Adrenal gland (tissue), 19 donors: ENCODE data around the gene GRIA3. TPM values are rescaled to one million over a fixed set of nuclear protein-coding genes. Genes with fewer than 3 reads are reported as not detected.
A peak's percentile ranks its signal among the peaks of the same experiment; 100 is the strongest.

ENCODE experiments used
- DNase-seq, 7 donors: peaks; one replicate each; pipeline ENCODE4 v3.0.0-alpha.2; 2019 to 2020
- H3K27ac ChIP-seq, 5 donors: fragments of 200-600 bp; sonication (generic) in 4 of 5; 1 replicate in 3 of 5; 2 replicates in 2 of 5; pipeline versions ENCODE4 v1.5.1 to v1.8.0; 2016 to 2020; ENCODE audit warnings: mild to moderate bottlenecking in 1 of 5
- H3K27me3 ChIP-seq: fragments of 200-600 bp; 2 replicates; pipeline ENCODE4 v1.8.0; 2021
- H3K36me3 ChIP-seq, 2 donors: fragments of 200-600 bp; replicated peaks in 1 of 2; 1 replicate in 1 of 2; 2 replicates in 1 of 2; pipeline versions ENCODE4 v1.5.1 to v1.8.0; 2018 to 2022
- H3K4me1 ChIP-seq, 2 donors: fragments of 200-600 bp; replicated peaks in 1 of 2; 1 replicate in 1 of 2; 2 replicates in 1 of 2; pipeline versions ENCODE4 v1.5.1 to v1.8.0; 2018 to 2021
- H3K4me3 ChIP-seq, 4 donors: fragments of 200-600 bp; sonication (generic) in 3 of 4; one replicate each; pipeline ENCODE4 v1.5.1; 2016 to 2018
- H3K9me3 ChIP-seq, 3 donors: fragments of 200-600 bp; sonication (generic) in 1 of 3; replicated peaks in 1 of 3; 1 replicate in 2 of 3; 2 replicates in 1 of 3; pipeline versions ENCODE4 v1.5.1 to v1.8.0; 2016 to 2021
- CTCF ChIP-seq, 6 experiments: fragments of 450-650 bp in 4 of 6; fragments of 200-600 bp in 2 of 6; sonication (generic) in 1 of 6; IDR thresholded peaks; 1 replicate in 5 of 6; 2 replicates in 1 of 6; pipeline versions ENCODE4 v1.5.1 to v1.8.0; 2016 to 2021; ENCODE audit warnings: antibody characterized with exemption in 6 of 6, mild to moderate bottlenecking in 2 of 6, moderate library complexity in 1 of 6
- POLR2A ChIP-seq, 2 donors: fragments of 450-650 bp; IDR thresholded peaks; one replicate each; pipeline ENCODE4 v1.6.1; 2017; ENCODE audit warnings: antibody characterized with exemption in 2 of 2, mild to moderate bottlenecking in 2 of 2, moderate library complexity in 1 of 2
- WGBS, 4 donors: extraction: QIAGEN DNeasy Blood & Tissue Kit in 2 of 4; methylation state at CpG; one replicate each; pipeline versions ENCODE4 v1.1.5 to v1.1.7; 2013 to 2017; 5-methylcytosine and 5-hydroxymethylcytosine counted together
- intact Hi-C, 2 donors: fragments of 100-400 bp; cut with DNase I; formaldehyde crosslinking; loops; one replicate each; pipeline versions ENCODE4 v1.14.1 to v1.15.0; 2022 to 2023
- long read RNA-seq, 10 donors: library from polyadenylated mRNA in 3 of 10; unstranded in 2 of 10; stranded (forward) in 1 of 10; transcript quantifications; one replicate each; pipeline ENCODE4 v2.0.0 and lab custom pipeline, GENCODE V29; 2021 to 2026
- polyA plus RNA-seq, 3 donors: library from polyadenylated mRNA; stranded (reverse); fragments of 200-250 nt in 2 of 3; fragments of 350-450 nt in 1 of 3; fragmentation: Illumina TruSeq in 1 of 3; extraction: RNeasy Lipid Tissue Mini Kit (QIAGEN cat#74804) in 1 of 3; gene quantifications; one replicate each; pipeline ENCODE4 v1.2.3, GENCODE V29; 2013 to 2014
- total RNA-seq, 9 donors: library from RNA; depleted of rRNA in 4 of 9; stranded (reverse); fragments of >200 nt in 4 of 9; fragments of 120-200 nt in 1 of 9; fragmentation: NEBNext Ultra II Directional in 1 of 9; extraction: Animal tissue kit (Norgen Biotek cat#: 25700) in 1 of 9; gene quantifications; one replicate each; pipeline versions ENCODE4 v1.1.0 to v1.2.4, GENCODE V29; 2013 to 2023
- donor health status: healthy with polysubstance abuse.
- donor health status: Bipolar disorder and iron deficiency.
- donor health status: DM: yes; HTN: yes; CAD: no.
- donor health status: DM: no; HTN: no; CAD: no.
- donor health status: DM: no; HTN: no; CAD: no.
- donor health status: DM: yes; HTN: yes; CAD: no.

Gene GRIA3
- total RNA-seq (10 to 100 TPM in 8 of 9 donors, 1 to 10 TPM in 1; 9.1 to 51.9 (median 23.3) TPM), polyA plus RNA-seq (10 to 100 TPM; 14.7 to 30.2 (median 15.0) TPM)
- long read RNA-seq, donor 1, transcript GRIA3-205 (4 exons, 936 nt): major isoform, 10 of 15 reads
- long read RNA-seq, donor 1, partial matches to known transcripts: 0 of 15 reads
- long read RNA-seq, donor 1, other reads (novel, unspliced or antisense): 0 of 15 reads
- long read RNA-seq, donor 2: 0 reads
- long read RNA-seq, donor 3, partial matches to known transcripts: 0 of 2 reads
- long read RNA-seq, donor 3, other reads (novel, unspliced or antisense): 0 of 2 reads
- long read RNA-seq, donor 4, partial matches to known transcripts: 1 of 5 reads
- long read RNA-seq, donor 4, other reads (novel, unspliced or antisense): 1 of 5 reads
- long read RNA-seq, donor 5, partial matches to known transcripts: 5 of 17 reads
- long read RNA-seq, donor 5, other reads (novel, unspliced or antisense): 8 of 17 reads
- long read RNA-seq, donor 6, partial matches to known transcripts: 3 of 9 reads
- long read RNA-seq, donor 6, other reads (novel, unspliced or antisense): 5 of 9 reads
- long read RNA-seq, donor 7, partial matches to known transcripts: 0 of 2 reads
- long read RNA-seq, donor 7, other reads (novel, unspliced or antisense): 0 of 2 reads
- long read RNA-seq, donor 8: 0 reads
- long read RNA-seq, donor 9, partial matches to known transcripts: 0 of 3 reads
- long read RNA-seq, donor 9, other reads (novel, unspliced or antisense): 0 of 3 reads
- long read RNA-seq, donor 10: 0 reads

- peak; percentile 20 to 68 (median 43) for DNase-seq
These were observed at the start of gene GRIA3 for GRCh38 chrX:123184219-123184865. GRIA3 (plus strand) TSS chrX:123184278; CDS start chrX:123184536, 258 bp downstream.

GRCh38 chrX:123138473-123138872, 45.6 kb upstream of the GRIA3 start:
- Histone ChIP-seq H3K4me1 (no peaks in the 10 kb centered on the region), H3K27me3 (no peaks in the 10 kb centered on the region), H3K36me3 (no peaks in the 10 kb centered on the region), H3K27ac (no peak overlapping the region), H3K4me3 (no peak overlapping the region), H3K9me3 (no peaks in the 10 kb centered on the region)
- DNase-seq: no peak
- TF ChIP-seq CTCF (IDR thresholded peaks at IDR 0.05) (no peak), POLR2A (IDR thresholded peaks at IDR 0.05) (no peak)
- intact Hi-C loops: no loop called here
- 50 to 60% (median 52%) methylated on average over 1 of the region's 1 CpG for WGBS, 4 donors

More at GRCh38 chrX:123184219-123184865, at the start of gene GRIA3:
- 1 to 45% (median 12%) methylated on average over 17 to 33 of the region's 33 CpGs for WGBS, 4 donors
- intact Hi-C loops: loop anchor here in 1 of 2 donors (10.0 kb wide), 1 partner anchor 60 kb away; no protein-coding TSS in a partner anchor
- Histone ChIP-seq H3K36me3 (no peaks in the 10 kb centered on the region), H3K27ac (peak within 1 kb of the TSS in 2 of 5 donors; percentile 20 to 49), H3K27me3 (no peaks in the 10 kb centered on the region), H3K4me1 (no peaks in the 10 kb centered on the region), H3K4me3 (peak within 1 kb of the TSS in 3 of 4 donors; percentile 18 to 51 (median 19)), H3K9me3 (no peaks in the 10 kb centered on the region)
- TF ChIP-seq CTCF (IDR thresholded peaks at IDR 0.05) (peak in 1 of 6 experiments; percentile 6), POLR2A (IDR thresholded peaks at IDR 0.05) (no peak)

GRCh38 chrX:123140454-123140853, 43.6 kb upstream of the GRIA3 start:
- Histone ChIP-seq H3K4me3 (no peak overlapping the region), H3K27me3 (no peaks in the 10 kb centered on the region), H3K27ac (no peak overlapping the region), H3K36me3 (no peaks in the 10 kb centered on the region), H3K4me1 (no peaks in the 10 kb centered on the region), H3K9me3 (no peaks in the 10 kb centered on the region)
- no peak for DNase-seq
- intact Hi-C loops: no loop called here
- 71 to 85% (median 77%) methylated on average over 5 of the region's 5 CpGs for WGBS, 4 donors
- TF ChIP-seq POLR2A (IDR thresholded peaks at IDR 0.05) (no peak), CTCF (IDR thresholded peaks at IDR 0.05) (no peak)

GRCh38 chrX:123140904-123141303, 43.2 kb upstream of the GRIA3 start:
- no peaks in the 10 kb centered on the region for H3K9me3 ChIP-seq
- no peaks in the 10 kb centered on the region for H3K4me1 ChIP-seq
- no peak for DNase-seq
- no peak overlapping the region for H3K27ac ChIP-seq
- H3K27me3 ChIP-seq: no peaks in the 10 kb centered on the region
- H3K36me3 ChIP-seq: no peaks in the 10 kb centered on the region
- no peak overlapping the region for H3K4me3 ChIP-seq
- intact Hi-C loops: no loop called here
- 26 to 34% (median 28%) methylated on average over 1 of the region's 1 CpG for WGBS, 4 donors
- TF ChIP-seq CTCF (IDR thresholded peaks at IDR 0.05) (no peak), POLR2A (IDR thresholded peaks at IDR 0.05) (no peak)
